GM21360 (cell line): ENCODE measurements around the gene SELENOF.
A peak's percentile ranks its signal among the peaks of the same experiment; 100 is the strongest.

Experiments
- ATAC-seq: cut with Tn5 transposase; IDR thresholded peaks from one replicate; pipeline ENCODE4 v1.9.1; 2021; ENCODE audit warnings: mild to moderate bottlenecking, moderate library complexity; ENCODE audit not compliant: unreplicated experiment

SELENOF gene

GRCh38 chr1:86913896-86914600 lies at the start of gene SELENOF:
Gene SELENOF, minus strand, starts transcription at chr1:86914126. Its CDS starts 15 bp downstream, at chr1:86914111.
- peak; percentile 79 for ATAC-seq

- ATAC-seq: no peak
Measured at GRCh38 chr1:86960548-86960947, 46.6 kb upstream of the SELENOF start.

- ATAC-seq: no peak
Measured at GRCh38 chr1:86957221-86957620, 43.3 kb upstream of the SELENOF start.

GRCh38 chr1:86956221-86956620 lies 42.3 kb upstream of the SELENOF start:
- no peak for ATAC-seq

GRCh38 chr1:86955678-86956077 lies 41.8 kb upstream of the SELENOF start:
- no peak for ATAC-seq

- no peak for ATAC-seq
Measured at GRCh38 chr1:86953167-86953566, 39.2 kb upstream of the SELENOF start.

GRCh38 chr1:86951430-86951829 lies 37.5 kb upstream of the SELENOF start:
- no peak for ATAC-seq

GRCh38 chr1:86950712-86951419 lies 36.9 kb upstream of the SELENOF start:
- no peak for ATAC-seq

- ATAC-seq: no peak
Measured at GRCh38 chr1:86948212-86948611, 34.3 kb upstream of the SELENOF start.

GRCh38 chr1:86942743-86943142 lies 28.8 kb upstream of the SELENOF start:
- ATAC-seq: no peak

GRCh38 chr1:86942042-86942441 lies 28.1 kb upstream of the SELENOF start:
- ATAC-seq: no peak

- no peak for ATAC-seq
Measured at GRCh38 chr1:86940599-86940998, 26.7 kb upstream of the SELENOF start.

- no peak for ATAC-seq
Measured at GRCh38 chr1:86939406-86939805, 25.5 kb upstream of the SELENOF start.

- no peak for ATAC-seq
Measured at GRCh38 chr1:86938855-86939254, 24.9 kb upstream of the SELENOF start.

GRCh38 chr1:86938450-86938849 lies 24.5 kb upstream of the SELENOF start:
- ATAC-seq: no peak

- no peak for ATAC-seq
Measured at GRCh38 chr1:86933562-86934377, 19.8 kb upstream of the SELENOF start.

GRCh38 chr1:86933051-86933450 lies 19.1 kb upstream of the SELENOF start:
- no peak for ATAC-seq

GRCh38 chr1:86928819-86929218 lies 14.9 kb upstream of the SELENOF start:
- ATAC-seq: no peak

- ATAC-seq: no peak
Measured at GRCh38 chr1:86926883-86927282, 13.0 kb upstream of the SELENOF start.

GRCh38 chr1:86925742-86926141 lies 11.8 kb upstream of the SELENOF start:
- no peak for ATAC-seq

- no peak for ATAC-seq
Measured at GRCh38 chr1:86924324-86924960, 10.5 kb upstream of the SELENOF start.
